ENCODE measurements around the gene PAPPA2. TPM values are rescaled to one million over a fixed set of nuclear protein-coding genes. Genes with fewer than 3 reads are reported as not detected.
A peak's percentile ranks its signal among the peaks of the same experiment; 100 is the strongest.

Gene PAPPA2
- total and polyA plus RNA-seq, 9 of the 15 experiments (the other 6 are each of a cell fraction or from before 2014, with no cell fraction given) = 0.01 to 0.15 (median 0.05) TPM; not detected in 2

DNA sequence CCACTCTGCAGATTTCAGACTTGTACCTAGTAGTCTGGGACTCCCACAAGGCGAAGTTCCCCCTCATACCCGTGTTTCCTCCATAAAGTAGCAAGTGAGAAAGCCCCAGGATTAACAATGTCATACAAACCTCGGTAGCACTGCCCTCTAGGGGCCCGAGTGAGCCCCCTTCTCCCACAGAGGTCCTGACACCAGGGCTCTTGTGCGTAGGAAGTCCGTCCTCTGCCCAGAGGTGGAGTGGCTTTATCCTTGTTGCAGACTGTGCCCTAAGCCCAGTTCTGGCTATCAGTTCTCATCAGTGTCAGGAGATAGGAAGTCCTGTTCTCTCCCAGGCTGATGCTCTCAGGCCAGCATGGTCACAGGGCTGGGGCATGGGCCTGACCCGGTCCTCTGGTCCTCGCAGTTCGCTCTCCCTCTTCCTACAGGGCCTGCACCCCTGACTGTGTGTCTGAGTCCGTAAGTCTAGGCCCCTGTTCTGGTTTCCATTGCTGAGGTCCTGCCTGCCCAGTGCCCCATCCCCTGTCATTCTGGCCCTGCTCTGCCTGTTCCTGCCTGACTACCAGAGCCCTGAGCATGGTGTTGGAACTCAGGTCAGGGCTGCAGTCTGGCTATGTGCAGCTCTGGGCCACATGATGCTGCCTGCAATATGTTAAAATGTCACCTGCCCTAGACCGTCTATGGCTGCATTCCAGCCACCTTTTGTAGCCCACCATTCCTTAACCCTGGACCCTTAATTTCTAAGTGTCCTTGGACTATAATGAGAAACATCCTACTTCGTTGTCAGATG, 416.0 kb downstream of the PAPPA2 start (continued):
- TF ChIP-seq, protein P1, sequence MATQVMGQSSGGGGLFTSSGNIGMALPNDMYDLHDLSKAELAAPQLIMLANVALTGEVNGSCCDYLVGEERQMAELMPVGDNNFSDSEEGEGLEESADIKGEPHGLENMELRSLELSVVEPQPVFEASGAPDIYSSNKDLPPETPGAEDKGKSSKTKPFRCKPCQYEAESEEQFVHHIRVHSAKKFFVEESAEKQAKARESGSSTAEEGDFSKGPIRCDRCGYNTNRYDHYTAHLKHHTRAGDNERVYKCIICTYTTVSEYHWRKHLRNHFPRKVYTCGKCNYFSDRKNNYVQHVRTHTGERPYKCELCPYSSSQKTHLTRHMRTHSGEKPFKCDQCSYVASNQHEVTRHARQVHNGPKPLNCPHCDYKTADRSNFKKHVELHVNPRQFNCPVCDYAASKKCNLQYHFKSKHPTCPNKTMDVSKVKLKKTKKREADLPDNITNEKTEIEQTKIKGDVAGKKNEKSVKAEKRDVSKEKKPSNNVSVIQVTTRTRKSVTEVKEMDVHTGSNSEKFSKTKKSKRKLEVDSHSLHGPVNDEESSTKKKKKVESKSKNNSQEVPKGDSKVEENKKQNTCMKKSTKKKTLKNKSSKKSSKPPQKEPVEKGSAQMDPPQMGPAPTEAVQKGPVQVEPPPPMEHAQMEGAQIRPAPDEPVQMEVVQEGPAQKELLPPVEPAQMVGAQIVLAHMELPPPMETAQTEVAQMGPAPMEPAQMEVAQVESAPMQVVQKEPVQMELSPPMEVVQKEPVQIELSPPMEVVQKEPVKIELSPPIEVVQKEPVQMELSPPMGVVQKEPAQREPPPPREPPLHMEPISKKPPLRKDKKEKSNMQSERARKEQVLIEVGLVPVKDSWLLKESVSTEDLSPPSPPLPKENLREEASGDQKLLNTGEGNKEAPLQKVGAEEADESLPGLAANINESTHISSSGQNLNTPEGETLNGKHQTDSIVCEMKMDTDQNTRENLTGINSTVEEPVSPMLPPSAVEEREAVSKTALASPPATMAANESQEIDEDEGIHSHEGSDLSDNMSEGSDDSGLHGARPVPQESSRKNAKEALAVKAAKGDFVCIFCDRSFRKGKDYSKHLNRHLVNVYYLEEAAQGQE (IDR thresholded peaks at IDR 0.05; ENCODE audit: borderline replicate concordance) = peak; percentile 43; the same call in 1 of the 2 replicates
- TF ChIP-seq, protein P1 (CRISPR knock-in tag; IDR thresholded peaks at IDR 0.05; ENCODE audit: low read depth) = no peak
- TF ChIP-seq, protein P2, sequence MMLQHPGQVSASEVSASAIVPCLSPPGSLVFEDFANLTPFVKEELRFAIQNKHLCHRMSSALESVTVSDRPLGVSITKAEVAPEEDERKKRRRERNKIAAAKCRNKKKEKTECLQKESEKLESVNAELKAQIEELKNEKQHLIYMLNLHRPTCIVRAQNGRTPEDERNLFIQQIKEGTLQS (IDR thresholded peaks at IDR 0.05) = no peak
- TF ChIP-seq, protein P2 (CRISPR knock-in tag; conservative IDR thresholded peaks at IDR 0.05) = no peak; the same call in 1 of the 2 replicates
- TF ChIP-seq, protein P3, sequence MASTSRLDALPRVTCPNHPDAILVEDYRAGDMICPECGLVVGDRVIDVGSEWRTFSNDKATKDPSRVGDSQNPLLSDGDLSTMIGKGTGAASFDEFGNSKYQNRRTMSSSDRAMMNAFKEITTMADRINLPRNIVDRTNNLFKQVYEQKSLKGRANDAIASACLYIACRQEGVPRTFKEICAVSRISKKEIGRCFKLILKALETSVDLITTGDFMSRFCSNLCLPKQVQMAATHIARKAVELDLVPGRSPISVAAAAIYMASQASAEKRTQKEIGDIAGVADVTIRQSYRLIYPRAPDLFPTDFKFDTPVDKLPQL (IDR thresholded peaks at IDR 0.05; ENCODE audit: extremely low read depth, insufficient read length) = no peak
- no peak for TF ChIP-seq CHD2 (IDR thresholded peaks at IDR 0.05; ENCODE audit: low read depth, low read length)
- no peak for TF ChIP-seq ZNF3 (CRISPR knock-in tag; IDR thresholded peaks at IDR 0.05)
- no peak for TF ChIP-seq ZNF644 (tag; IDR thresholded peaks at IDR 0.05; ENCODE audit: low read depth)
- TF ChIP-seq, protein P4, sequence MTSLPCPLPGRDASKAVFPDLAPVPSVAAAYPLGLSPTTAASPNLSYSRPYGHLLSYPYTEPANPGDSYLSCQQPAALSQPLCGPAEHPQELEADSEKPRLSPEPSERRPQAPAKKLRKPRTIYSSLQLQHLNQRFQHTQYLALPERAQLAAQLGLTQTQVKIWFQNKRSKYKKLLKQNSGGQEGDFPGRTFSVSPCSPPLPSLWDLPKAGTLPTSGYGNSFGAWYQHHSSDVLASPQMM (CRISPR knock-in tag; IDR thresholded peaks at IDR 0.05) = no peak
- TF ChIP-seq GABPB2 (CRISPR knock-in tag; conservative IDR thresholded peaks at IDR 0.05) = no peak
- TF ChIP-seq SP1 (CRISPR knock-in tag; IDR thresholded peaks at IDR 0.05) = no peak
- TF ChIP-seq SPI1 (IDR thresholded peaks at IDR 0.05; ENCODE audit: borderline replicate concordance, low read depth, low read length) = no peak; the same call in 1 of the 2 replicates
- no peak for TF ChIP-seq DACH1 (IDR thresholded peaks at IDR 0.05; ENCODE audit: partially characterized antibody)
- peak; percentile 71 for TF ChIP-seq CXXC5 (CRISPR knock-in tag; IDR thresholded peaks at IDR 0.05)
- no peak for TF ChIP-seq CBX8 (IDR thresholded peaks at IDR 0.05; ENCODE audit: borderline replicate concordance, extremely low read depth, low read depth, low read length, poor library complexity, severe bottlenecking)
- no peak for TF ChIP-seq PHB (CRISPR knock-in tag; IDR thresholded peaks at IDR 0.05)
- TF ChIP-seq ZNF764 (CRISPR knock-in tag; IDR thresholded peaks at IDR 0.05; ENCODE audit: low read depth) = no peak
- TF ChIP-seq ZNF324 (CRISPR knock-in tag; IDR thresholded peaks at IDR 0.05) = no peak
- no peak for TF ChIP-seq NFATC3 (IDR thresholded peaks at IDR 0.05)
